ENCODE results near the gene LRP1. TPM values are rescaled to one million over a fixed set of nuclear protein-coding genes. Genes with fewer than 3 reads are reported as not detected.

Gene LRP1
- total RNA-seq, 1 donor from 2014 or later = 253 TPM

GRCh38 chr12:57179331-57180086 is 51.2 kb downstream of the LRP1 start:
- Mint-ChIP-seq H3K27ac (no peak overlapping the region), H3K4me1 (peaks cover 13% of the 10 kb centered on the region), H3K9me3 (no peaks in the 10 kb centered on the region), H3K36me3 (peaks cover 28% of the 10 kb centered on the region), H3K4me3 (no peak overlapping the region), H3K27me3 (ENCODE audit: low read depth) (no peaks in the 10 kb centered on the region)
- TF ChIP-seq, protein P1, sequence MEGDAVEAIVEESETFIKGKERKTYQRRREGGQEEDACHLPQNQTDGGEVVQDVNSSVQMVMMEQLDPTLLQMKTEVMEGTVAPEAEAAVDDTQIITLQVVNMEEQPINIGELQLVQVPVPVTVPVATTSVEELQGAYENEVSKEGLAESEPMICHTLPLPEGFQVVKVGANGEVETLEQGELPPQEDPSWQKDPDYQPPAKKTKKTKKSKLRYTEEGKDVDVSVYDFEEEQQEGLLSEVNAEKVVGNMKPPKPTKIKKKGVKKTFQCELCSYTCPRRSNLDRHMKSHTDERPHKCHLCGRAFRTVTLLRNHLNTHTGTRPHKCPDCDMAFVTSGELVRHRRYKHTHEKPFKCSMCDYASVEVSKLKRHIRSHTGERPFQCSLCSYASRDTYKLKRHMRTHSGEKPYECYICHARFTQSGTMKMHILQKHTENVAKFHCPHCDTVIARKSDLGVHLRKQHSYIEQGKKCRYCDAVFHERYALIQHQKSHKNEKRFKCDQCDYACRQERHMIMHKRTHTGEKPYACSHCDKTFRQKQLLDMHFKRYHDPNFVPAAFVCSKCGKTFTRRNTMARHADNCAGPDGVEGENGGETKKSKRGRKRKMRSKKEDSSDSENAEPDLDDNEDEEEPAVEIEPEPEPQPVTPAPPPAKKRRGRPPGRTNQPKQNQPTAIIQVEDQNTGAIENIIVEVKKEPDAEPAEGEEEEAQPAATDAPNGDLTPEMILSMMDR (IDR thresholded peaks at IDR 0.05; ENCODE audit: unreplicated experiment) = no peak
- no peak for DNase-seq (ENCODE audit: low spot score in 2 of 2, unreplicated experiment in 2 of 2)

- Mint-ChIP-seq H3K36me3 (peaks cover 30% of the 10 kb centered on the region), H3K4me1 (peaks cover 13% of the 10 kb centered on the region), H3K4me3 (no peak overlapping the region), H3K27ac (no peak overlapping the region), H3K27me3 (ENCODE audit: low read depth) (no peaks in the 10 kb centered on the region), H3K9me3 (no peaks in the 10 kb centered on the region)
- TF ChIP-seq, protein P1 (IDR thresholded peaks at IDR 0.05; ENCODE audit: unreplicated experiment) = no peak
- DNase-seq (ENCODE audit: low spot score in 2 of 2, unreplicated experiment in 2 of 2) = no peak
Measured at GRCh38 chr12:57180321-57180989, 52.2 kb downstream of the LRP1 start.

DNA sequence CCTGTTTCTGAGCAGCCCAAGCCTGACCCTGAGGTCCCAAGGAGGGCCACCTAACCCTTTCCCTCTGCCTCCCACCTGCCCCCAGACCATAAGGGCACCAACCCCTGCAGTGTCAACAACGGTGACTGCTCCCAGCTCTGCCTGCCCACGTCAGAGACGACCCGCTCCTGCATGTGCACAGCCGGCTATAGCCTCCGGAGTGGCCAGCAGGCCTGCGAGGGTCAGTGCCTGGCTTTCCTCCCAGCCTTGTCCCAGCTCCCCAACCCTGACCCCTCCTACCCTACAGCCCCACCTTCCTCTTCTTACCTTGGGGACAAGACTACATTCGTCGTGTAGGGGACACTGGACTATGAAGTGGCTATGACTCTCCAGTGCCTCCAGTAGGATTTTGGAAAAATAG is 52.8 kb downstream of the LRP1 start:
- Mint-ChIP-seq H3K27ac (peak overlapping the region; percentile 1), H3K4me3 (no peak overlapping the region), H3K4me1 (peaks cover 13% of the 10 kb centered on the region), H3K27me3 (ENCODE audit: low read depth) (no peaks in the 10 kb centered on the region), H3K9me3 (no peaks in the 10 kb centered on the region), H3K36me3 (peaks cover 27% of the 10 kb centered on the region)
- no peak for DNase-seq (ENCODE audit: low spot score in 2 of 2, unreplicated experiment in 2 of 2)
- TF ChIP-seq, protein P1 (IDR thresholded peaks at IDR 0.05; ENCODE audit: unreplicated experiment) = no peak

DNA sequence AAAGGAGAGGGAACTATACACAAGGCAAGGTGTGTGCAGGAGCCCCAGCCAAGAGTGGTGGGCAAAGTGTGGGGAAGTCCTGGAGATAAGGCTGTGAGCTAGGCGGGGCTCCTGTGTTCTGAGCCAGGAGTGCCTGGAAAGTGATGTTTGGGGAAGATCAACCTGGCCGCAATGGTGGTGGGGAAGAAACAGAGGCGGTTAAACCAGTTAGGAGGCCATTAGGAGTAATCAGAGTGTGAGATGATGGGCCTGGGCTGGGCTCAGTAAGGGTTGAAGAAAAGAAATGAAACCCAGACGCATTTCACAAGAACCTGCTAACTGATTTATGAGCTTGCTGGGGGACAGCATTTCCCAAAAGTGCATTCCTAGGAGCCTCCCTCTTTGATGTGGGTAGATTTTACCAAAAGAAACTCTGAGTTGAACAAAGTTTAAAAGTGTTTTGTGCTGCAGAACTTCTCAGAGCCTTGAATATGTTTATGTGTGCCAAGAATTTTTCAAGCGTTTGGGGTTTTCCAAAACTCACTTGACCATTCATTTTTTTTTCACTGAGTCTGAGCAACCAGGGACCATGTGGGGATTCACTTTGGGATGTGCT is 53.4 kb downstream of the LRP1 start:
- Mint-ChIP-seq H3K4me3 (no peak overlapping the region), H3K27me3 (ENCODE audit: low read depth) (no peaks in the 10 kb centered on the region), H3K4me1 (peaks cover 13% of the 10 kb centered on the region), H3K9me3 (no peaks in the 10 kb centered on the region), H3K36me3 (peaks cover 27% of the 10 kb centered on the region), H3K27ac (peak overlapping the region; percentile 1)
- TF ChIP-seq, protein P1 (IDR thresholded peaks at IDR 0.05; ENCODE audit: unreplicated experiment) = no peak
- no peak for DNase-seq (ENCODE audit: low spot score in 2 of 2, unreplicated experiment in 2 of 2)

GRCh38 chr12:57182918-57183575 is 54.8 kb downstream of the LRP1 start:
- Mint-ChIP-seq H3K36me3 (peaks cover 35% of the 10 kb centered on the region), H3K4me1 (peaks cover 13% of the 10 kb centered on the region), H3K27me3 (ENCODE audit: low read depth) (no peaks in the 10 kb centered on the region), H3K27ac (peak overlapping the region; percentile 80), H3K4me3 (no peak overlapping the region), H3K9me3 (no peaks in the 10 kb centered on the region)
- DNase-seq (ENCODE audit: low spot score in 2 of 2, unreplicated experiment in 2 of 2) = peak; percentile 60 to 89
- TF ChIP-seq, protein P1 (IDR thresholded peaks at IDR 0.05; ENCODE audit: unreplicated experiment) = peak; percentile 80
